Measurements from ENCODE around the gene KCNG2. TPM values are rescaled to one million over a fixed set of nuclear protein-coding genes. Genes with fewer than 3 reads are reported as not detected.

Gene KCNG2
- total RNA-seq, 1 donor from 2014 or later, result not detected

DNA sequence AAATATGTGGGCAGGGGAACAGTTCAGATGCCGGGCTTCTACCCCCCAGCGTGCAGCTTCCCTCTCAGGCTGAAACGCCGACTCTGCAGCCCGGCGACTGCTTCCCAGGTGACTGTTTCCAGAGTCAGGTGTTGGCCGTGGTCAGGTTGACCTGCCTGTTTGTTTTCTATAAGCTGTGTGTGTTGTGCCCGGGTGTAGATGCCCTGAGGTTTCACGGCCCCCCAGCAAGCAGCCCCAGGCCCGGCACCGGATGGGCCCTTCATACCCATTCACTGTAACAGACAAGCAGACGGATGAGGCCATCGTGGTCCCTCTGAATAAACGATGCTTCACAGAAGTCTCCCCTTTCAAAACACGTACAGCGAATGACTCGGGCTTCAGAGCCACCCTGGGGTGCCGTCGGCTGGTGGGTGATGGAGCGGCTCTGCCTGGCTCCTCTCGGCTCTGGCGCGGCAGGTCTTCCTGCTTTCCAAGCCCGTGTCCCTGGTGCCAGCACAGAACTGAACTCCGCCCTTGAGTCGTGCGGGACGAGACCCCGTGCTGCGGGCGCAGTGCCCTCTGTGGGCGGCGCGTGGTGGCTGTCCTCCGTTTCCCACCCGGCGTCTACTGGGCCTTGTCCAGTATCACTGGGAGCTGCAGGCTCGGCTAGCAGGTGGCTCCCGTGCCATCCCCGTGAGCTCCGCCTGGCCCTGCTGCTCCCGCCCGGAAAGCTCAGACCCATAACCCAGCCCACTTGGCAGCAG lies 15.0 kb upstream of the KCNG2 start:
- intact Hi-C loops (cut with micrococcal nuclease), result no loop called here
- DNase-seq (no peak), ATAC-seq (no peak)

DNA sequence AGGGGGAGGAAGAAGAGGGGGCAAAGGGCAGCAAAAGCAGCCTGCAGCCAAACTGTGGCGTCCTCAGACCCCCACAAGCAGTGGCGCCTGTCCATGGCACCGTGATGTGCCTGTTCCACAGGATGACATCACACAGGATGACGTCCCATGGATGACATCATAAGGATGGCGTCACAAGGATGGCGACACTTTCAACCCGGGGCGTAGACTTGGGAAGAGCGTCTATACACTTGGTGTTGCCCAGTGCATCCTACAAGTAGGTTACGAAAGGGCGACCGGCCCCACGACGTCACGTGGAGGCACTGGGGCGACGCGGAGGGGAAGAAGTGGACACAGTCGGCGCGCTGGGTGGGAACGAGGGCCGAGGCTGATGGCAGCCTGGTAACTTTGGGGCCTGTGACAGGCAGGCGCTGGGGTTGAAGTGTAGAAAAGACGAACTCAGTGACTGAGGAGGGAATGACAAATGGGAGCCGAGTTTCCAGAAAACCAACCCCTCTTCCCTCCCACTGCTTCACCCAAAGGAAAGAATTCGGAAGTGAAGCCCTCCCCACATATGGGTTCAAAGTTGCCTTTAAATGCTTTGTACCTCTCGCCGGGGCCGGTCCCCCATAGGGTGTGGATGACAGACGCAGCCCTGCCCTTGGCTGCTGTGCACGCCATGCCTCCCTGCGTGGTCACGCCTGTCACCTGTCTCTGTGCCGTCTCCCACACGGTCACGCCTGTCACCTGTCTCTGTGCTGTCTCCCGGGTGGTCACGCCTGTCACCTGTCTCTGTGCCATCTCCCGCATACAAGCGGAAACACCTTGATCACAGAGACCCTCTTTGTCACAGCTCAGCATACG lies 13.4 kb upstream of the KCNG2 start:
- intact Hi-C loops (cut with micrococcal nuclease), result no loop called here
- ATAC-seq (no peak), DNase-seq (no peak)

DNA sequence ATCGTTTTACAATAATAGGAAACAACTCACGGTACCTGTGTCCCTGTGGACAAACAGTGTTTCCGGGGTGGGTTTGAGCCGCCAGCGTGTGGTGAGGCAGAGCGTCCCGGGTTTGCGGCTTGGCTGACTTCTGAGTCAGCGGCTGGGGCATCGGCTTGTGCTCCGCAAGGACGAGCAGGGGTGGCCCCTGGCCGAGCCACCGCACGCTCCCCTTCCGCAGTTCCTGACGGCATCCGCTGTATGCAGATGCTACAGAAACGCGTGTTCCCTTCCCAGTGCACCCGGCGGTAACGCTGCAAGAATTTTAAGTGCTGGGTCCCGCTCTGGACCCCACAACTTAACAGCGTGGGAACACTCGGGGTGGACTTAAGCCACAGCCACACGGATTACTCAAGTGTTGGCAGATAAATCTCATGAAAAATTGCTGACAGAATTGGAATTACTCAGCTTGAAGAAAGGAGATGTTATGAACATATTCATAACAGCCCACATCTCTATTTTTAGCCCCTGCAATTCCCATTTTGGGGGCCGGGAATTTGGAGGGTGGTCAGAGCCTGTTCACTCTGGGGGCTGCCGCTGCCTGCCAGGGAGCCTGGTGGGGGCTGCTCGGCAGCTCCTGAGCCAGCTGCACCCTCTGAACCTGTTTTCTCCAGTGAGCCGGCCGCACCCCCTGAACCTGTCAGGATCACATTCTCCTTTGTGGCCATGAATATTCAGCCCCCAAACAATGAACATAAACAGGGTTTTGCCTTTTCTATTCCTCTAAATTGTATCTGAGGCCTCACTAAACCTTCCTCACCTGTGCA lies 12.6 kb upstream of the KCNG2 start:
- intact Hi-C loops (cut with micrococcal nuclease), result no loop called here
- no peak for ATAC-seq
- no peak for DNase-seq

DNA sequence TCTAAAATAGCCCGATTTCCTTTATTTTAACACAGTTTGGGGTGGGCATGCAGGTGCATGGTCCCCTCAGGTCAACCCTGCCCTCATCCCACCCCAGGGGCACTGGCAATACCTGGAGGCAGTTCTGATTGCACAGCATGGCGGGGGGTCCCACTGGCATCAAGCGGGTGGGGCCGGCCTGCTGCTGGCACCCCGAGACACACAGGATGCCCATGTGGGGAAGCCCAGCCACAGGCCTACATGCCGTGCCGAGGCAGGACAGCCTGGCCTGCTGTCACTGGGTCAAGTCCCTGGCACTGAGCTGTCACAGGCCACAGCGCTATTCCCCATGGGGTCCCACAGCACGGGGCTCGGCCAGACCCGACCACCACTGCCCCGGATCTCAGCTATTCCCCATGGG lies 11.9 kb upstream of the KCNG2 start:
- DNase-seq, result no peak
- intact Hi-C loops (cut with micrococcal nuclease), result no loop called here
- no peak for ATAC-seq

DNA sequence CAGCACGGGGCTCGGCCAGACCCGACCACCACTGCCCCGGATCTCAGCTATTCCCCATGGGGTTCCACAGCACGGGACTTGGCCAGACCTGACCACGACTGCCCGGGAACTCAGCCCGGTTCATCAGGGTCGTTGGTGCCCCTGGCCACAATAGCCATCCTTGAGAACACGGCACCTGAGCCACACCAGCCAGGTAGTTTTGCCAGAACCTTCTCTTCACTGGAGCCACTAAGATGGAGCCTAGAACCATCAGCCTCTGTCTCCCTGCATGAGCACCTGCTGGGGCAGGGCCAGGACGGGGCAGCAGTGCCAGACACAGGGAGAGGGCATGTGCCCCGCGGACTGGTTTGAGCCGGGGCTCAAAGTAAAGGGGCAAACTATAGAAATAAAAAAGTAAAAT lies 11.4 kb upstream of the KCNG2 start:
- DNase-seq, result no peak
- ATAC-seq, result no peak

DNA sequence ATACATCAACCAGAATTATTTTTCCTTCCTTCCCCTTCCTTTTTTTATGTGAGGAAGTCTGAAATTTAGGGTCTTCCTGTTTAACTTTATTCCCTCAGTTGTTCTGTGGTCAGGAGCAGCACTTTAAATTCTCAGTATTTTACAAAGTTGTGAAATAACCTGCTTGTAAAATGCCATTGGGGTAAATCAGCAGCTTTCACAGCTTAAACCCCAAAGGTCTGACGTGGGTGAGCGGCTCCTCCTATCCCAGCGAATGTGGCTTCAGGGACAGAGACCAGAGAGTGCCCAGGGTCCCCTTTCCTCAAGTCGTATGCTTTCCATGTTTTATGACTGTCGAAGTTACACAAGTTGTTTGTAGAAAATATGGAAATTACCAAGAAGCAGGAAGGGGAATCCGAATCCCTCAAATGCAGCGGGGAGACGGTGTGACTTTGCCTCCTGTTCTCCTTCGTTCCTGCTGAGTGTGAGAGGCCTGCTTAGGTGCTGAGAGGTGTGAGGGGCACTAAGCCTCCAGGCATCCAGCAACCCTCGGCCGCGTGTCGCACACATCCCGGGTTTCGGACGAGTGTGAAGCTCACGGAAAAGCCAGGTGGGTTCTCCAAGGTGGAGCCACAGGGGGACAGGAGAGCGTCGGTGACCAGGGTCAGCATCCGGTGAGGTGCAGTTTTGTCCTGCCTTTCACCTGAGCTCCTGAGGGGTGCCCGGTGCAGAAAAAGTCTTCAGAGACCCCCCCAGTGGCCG lies 10.8 kb upstream of the KCNG2 start:
- ATAC-seq, result no peak
- intact Hi-C loops (cut with micrococcal nuclease), result no loop called here
- DNase-seq, result no peak

More for the DNA sequence above, 11.4 kb upstream of the KCNG2 start:
- intact Hi-C loops (cut with micrococcal nuclease), result no loop called here

DNA sequence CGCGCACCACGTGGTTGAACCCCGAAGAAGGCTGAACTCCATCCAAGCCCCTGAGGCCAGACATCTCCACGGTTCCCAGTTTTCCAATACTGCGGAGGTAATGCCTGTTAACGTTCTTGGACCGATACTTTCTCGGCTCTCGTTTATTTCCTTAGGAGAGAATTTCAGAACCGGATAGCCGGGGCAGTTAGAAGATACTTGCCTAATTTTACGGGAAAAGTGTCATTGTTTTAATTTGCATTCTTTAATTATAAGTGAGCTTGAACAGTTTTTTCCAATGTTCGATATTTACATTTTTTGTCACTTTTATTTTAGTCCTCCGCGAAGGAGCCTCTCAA lies 10.2 kb upstream of the KCNG2 start:
- intact Hi-C loops (cut with micrococcal nuclease), result no loop called here
- DNase-seq (no peak), ATAC-seq (no peak)

DNA sequence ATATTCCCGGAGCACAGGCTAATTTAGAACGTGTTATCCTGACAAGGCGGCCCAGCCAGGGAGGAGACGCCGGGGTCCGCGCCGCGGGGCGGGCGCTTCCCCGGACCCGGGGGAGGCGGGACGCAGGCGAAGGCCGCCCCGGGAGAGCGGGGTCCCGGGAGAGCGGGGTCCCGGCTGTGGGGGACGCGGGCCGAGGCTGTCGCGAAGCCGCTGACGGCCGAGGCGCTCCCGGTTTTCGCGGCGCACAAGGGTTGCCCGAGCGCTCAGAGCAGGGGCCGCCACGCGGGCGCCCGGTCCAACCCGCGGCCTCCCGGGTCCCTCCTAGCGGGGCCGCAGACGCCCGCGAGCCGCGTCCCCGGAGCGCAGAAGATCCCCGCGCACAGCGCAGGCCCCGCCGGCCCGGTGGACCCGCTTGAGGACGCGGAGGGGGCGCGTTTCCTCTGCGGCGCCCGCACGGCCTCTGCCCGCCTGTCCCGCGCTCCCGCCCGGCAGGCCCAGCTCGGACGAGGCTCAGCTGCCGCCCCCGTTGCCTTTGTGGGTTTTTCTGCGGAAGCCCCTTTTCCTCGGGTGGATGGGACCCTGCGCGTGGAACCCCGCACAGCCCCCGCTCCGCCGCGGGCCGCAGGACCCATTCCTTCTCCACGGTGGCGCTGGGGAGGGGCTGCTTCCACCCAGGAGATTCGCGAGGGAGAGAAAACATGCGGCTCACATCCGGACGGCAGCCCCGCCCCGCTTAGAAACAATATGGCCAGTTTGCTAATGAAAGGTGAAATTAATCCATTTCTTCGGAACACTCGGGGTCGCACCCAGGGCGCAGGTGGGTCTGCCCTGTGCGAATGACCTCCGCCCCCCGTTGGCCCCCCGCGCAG lies 9.6 kb upstream of the KCNG2 start:
- intact Hi-C loops (cut with micrococcal nuclease), result no loop called here
- DNase-seq (no peak), ATAC-seq (no peak)

DNA sequence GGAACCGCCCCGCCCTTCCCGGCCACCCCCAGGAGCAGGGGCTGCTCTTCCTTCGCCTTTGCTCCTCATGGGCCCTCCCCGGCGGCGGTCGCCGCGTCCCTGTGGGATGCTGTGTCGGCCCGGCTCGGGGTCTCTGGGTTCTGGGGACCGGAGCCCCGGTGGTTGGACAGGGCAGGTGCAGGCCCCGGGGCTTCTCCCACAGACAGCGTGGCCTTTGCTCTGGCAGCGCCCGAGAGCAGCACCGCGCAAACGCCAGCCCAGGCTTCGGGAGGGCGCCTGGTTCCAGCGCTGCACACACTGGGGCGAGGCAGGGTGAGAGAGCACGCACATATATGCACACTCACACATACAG lies 9.0 kb upstream of the KCNG2 start:
- intact Hi-C loops (cut with micrococcal nuclease), result no loop called here
- ATAC-seq (no peak), DNase-seq (no peak)

DNA sequence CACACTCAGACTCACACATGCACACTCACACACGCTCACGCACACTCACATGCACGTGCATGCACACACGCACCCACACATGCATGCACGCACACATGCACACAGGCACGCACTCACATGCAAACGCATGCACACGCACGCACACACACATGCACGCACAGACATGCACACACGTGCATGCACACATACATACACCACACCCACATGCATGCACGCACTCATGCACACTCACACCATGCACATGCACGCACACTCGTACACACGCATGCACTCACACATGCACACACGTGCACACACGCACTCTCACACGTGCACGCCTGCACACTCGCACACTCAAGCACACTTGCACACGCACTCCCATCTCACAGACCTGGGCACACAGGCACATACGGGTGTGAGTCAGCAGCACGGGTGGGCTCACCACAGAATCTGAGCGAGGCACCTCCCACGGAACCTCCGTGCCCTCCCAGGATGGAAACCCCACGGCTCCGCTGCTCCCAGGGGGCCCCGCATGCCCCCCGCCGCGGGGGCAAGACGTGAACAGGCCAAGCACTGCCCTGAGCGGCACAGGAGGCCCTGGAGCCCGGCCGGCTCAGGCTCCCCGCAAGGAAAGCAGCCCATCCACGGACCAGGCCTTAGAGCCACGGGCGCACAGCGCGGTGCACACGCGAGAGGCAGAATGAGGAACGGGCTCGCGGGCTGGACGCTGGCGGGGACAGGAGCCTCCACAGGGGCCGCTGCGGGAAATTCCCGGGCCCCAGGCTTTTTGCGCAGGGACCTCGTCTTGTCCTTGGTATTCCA lies 8.4 kb upstream of the KCNG2 start:
- intact Hi-C loops (cut with micrococcal nuclease), result no loop called here
- DNase-seq (no peak), ATAC-seq (no peak)

DNA sequence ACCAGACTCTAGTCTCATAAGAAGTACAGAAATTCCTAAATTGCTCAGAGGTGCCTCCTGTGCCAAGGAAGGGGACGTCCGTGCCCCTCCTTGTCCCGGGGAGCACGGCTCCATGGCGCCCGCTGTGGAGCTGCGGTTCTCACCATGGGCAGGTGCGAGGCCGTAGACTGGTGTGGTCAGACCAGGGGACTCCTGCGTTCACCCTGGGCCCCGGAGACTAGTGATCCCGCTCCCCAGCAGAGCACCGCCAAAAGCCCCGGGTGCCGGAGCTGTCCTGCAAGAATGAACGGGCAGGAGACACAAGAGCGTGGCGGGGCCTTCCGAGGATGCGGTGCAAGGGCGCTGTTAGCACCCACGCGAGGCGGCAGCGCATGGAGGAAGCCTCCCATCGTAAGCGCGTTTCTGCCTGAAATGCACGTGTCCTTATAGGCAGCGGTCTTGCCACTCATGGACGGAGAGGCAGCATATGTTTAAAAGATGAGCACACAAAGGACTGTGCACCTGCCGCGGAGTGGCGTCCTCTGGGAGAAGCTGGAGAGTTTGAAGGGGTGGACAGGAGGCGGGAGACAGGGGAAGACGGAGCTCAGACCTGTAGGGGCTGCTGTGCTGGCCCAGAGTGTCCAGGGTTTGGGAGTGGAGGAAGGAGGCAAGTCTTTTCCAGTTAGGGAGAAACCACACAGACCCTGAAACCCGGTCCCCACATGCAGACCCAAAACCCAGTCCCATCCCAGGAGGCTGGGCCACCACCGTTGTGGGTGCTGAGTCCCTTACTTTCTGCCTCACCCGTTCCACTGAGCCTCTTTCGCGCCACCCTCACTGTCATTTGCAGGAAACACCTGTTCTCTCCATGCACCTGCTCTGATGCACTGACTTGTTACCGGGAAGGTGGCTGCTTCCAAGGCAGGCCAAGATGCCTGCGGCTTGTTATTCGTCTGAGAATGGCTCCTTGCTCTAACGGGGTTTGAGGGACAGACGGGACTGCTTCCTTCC lies 7.5 kb upstream of the KCNG2 start:
- DNase-seq, result no peak
- no peak for ATAC-seq
- intact Hi-C loops (cut with micrococcal nuclease), result no loop called here

DNA sequence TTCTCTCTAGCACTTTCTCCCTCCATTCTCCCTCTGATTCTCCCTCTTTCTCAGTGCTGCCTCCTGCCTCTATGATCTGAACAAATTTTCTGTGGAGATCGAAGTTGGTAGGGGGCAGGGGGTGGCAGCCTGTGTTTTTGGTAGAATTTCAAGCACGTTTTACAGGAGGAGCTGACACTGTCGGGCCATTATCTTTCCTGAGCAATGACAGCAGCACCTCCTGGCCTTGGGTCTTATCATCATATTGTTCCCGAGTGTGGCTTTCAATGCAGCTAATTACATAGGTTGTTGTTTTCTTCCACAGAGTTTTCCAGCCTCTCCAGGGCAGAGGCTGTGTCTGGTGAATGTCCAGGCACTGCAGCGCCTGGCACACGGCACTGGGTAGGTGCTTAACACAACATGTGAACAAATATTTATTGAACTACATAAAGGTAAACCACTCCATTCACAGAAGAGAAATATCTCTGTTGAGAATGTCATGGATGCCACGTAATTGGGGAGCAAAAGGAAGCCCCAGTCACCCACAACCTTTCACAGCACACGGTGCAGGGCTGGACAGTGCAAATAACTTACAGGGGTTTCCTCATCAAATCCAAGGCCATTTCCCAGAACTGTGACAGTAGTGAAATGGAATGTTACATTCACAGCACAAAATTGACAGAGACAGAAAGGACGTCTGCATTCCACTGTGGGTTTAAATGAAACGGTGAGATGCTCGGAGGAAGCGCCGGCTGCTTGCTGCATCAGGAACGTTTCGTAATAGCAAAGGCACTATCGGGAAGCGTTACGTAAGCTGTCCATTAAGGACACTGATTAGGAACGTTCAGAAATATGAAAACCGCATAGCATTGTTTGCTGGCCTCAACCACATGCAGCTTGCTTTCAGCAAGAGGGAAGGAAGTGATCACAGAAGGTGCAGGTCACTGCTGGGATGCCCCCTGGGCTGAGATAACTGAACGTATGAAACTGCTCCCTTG lies 6.5 kb upstream of the KCNG2 start:
- DNase-seq (peak; percentile 58), ATAC-seq (peak; percentile 83)
- intact Hi-C loops (cut with micrococcal nuclease), result no loop called here

DNA sequence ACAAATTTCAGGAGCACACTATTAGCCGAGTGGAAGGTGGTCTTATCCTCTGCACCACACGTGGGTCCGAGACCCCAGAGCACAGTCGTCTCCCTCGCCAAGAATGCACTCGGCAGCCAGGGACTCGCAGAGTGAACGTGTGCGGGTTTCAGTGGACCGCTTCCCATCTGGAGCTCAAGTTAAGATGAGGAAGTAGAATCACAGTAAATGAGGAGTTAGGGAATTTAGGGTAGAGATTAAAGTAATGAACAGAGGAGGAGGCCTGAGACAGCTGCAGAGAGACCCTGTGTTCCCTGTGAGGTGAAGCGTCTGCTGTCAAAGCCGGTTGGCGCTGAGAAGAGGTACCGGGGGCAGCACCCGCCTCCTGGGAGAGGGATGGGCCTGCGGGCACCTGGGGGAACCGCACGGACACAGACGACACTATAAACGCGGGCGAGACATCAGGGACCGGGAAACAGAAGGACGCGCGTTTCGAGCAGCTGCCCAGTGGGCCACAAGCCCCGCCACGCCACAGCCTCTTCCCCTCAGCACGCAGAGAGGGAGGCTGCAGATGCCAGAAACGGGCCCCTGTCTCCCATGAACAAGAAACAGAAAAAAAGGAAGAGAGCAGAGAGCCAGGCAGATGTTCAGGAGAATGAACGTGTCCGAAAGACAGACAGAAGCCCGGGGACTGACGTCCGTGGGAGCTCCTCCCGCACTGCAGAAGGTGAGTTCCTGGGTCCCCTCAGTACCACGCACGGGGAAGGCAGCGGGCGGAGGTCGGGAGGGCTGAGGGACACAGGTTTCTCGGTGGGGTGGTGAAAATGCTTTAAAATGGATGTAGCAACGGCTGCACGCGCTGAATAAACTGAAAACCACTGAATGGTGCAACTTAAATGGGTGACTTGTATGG lies 5.4 kb upstream of the KCNG2 start:
- DNase-seq, result no peak
- intact Hi-C loops (cut with micrococcal nuclease), result no loop called here
- peak; percentile 7 for ATAC-seq

DNA sequence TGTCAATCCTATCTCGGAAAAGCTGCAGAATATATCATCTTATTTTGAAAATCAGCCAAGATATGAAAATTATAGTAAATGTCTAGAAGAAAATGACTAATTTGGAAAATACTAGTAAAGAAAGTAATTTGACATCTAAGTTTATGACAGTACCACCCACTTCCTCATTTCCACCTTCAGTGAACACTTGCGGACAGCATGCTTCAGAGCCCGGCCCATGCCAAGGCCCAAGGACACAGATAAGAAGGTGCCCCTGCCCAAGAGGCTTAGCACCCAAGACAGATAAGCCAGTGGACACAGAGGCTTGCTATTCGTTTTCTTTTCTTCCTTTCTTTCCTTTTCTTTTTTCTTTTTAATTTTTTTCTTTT lies 4.8 kb upstream of the KCNG2 start:
- ATAC-seq (no peak), DNase-seq (no peak)
- intact Hi-C loops (cut with micrococcal nuclease), result no loop called here

DNA sequence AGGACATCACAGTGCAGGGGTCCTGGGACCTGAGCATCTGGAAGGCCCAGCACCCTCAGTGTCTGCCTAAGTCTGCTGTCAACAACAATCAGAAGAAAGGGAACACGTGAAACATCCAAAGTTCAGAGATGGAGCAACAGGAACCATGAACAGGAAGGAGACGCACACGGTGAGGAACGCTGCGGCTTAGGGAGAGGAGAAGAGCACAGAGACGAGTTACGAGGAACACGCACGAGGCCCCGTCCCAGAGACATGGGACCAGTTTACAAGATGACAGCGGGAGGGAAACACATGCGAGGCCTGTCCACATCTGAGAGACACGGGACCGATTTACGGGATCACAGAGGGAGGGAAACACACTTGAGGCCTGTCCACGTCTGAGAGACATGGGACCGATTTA lies 2.9 kb upstream of the KCNG2 start:
- DNase-seq, result no peak
- intact Hi-C loops (cut with micrococcal nuclease), result no loop called here
- no peak for ATAC-seq

All from left ventricle myocardium superior (tissue), 1 donor.